Breast epithelium (tissue), 4 donors: ENCODE results near the gene AUNIP. TPM values are rescaled to one million over a fixed set of nuclear protein-coding genes. Genes with fewer than 3 reads are reported as not detected.
A peak's percentile ranks its signal among the peaks of the same experiment; 100 is the strongest.

ENCODE experiments used
- DNase-seq, 2 donors: peaks; one replicate each; pipeline ENCODE4 v3.0.0-alpha.2; 2019; ENCODE audit warnings: low spot score in 2 of 2
- H3K27ac ChIP-seq, 2 donors: fragments of 200-600 bp; sonication (generic) in 1 of 2; one replicate each; pipeline ENCODE4 v1.5.1; 2016 to 2019; ENCODE audit warnings: mild to moderate bottlenecking in 1 of 2
- H3K27me3 ChIP-seq, 2 donors: fragments of 200-600 bp; sonication (generic) in 1 of 2; one replicate each; pipeline versions ENCODE4 v1.5.1 to v1.6.0; 2017 to 2019; ENCODE audit warnings: control low read depth in 1 of 2, mild to moderate bottlenecking in 1 of 2
- H3K36me3 ChIP-seq: fragments of 200-600 bp; one replicate; pipeline ENCODE4 v1.5.1; 2019
- H3K4me1 ChIP-seq, 2 donors: fragments of 200-600 bp; sonication (generic); one replicate each; pipeline ENCODE4 v1.5.1; 2016 to 2019; ENCODE audit warnings: control low read depth in 1 of 2
- H3K4me3 ChIP-seq, 3 donors: fragments of 200-600 bp; sonication (generic); 1 replicate in 2 of 3; 2 replicates in 1 of 3; pipeline ENCODE4 v1.5.1; 2016 to 2019; ENCODE audit warnings: mild to moderate bottlenecking in 3 of 3, moderate library complexity in 2 of 3
- H3K9me3 ChIP-seq, 2 donors: fragments of 200-600 bp; sonication (generic) in 1 of 2; one replicate each; pipeline ENCODE4 v1.5.1; 2016 to 2019; ENCODE audit warnings: control low read depth in 1 of 2
- POLR2A ChIP-seq: fragments of 450-650 bp; IDR thresholded peaks from one replicate; pipeline ENCODE4 v1.6.1; 2016; ENCODE audit warnings: antibody characterized with exemption, mild to moderate bottlenecking, moderate library complexity
- POLR2AphosphoS5 ChIP-seq, 3 donors: sonication (generic); formaldehyde crosslinking; IDR thresholded peaks; one replicate each; pipeline ENCODE4 v1.6.1; 2017; ENCODE audit warnings: antibody characterized with exemption in 3 of 3
- intact Hi-C: fragments of 100-400 bp; cut with DNase I; formaldehyde crosslinking; loops from one replicate; pipeline ENCODE4 v1.15.1; 2023; ENCODE audit warnings: low total_unique reads
- total RNA-seq, 3 donors: library from RNA; depleted of rRNA; stranded (reverse); fragments of >200 nt; gene quantifications; one replicate each; pipeline ENCODE4 v1.1.0, GENCODE V29; 2016
- TF ChIP-seq, protein P1 (sequence below), 3 donors: fragments of 450-650 bp; IDR thresholded peaks; one replicate each; pipeline ENCODE4 v1.5.1; 2016 to 2017; ENCODE audit warnings: antibody characterized with exemption in 3 of 3, mild to moderate bottlenecking in 3 of 3, moderate library complexity in 3 of 3

Gene AUNIP
- total RNA-seq, 3 donors from 2014 or later = 0.33 to 0.88 TPM; not detected in 1

DNA sequence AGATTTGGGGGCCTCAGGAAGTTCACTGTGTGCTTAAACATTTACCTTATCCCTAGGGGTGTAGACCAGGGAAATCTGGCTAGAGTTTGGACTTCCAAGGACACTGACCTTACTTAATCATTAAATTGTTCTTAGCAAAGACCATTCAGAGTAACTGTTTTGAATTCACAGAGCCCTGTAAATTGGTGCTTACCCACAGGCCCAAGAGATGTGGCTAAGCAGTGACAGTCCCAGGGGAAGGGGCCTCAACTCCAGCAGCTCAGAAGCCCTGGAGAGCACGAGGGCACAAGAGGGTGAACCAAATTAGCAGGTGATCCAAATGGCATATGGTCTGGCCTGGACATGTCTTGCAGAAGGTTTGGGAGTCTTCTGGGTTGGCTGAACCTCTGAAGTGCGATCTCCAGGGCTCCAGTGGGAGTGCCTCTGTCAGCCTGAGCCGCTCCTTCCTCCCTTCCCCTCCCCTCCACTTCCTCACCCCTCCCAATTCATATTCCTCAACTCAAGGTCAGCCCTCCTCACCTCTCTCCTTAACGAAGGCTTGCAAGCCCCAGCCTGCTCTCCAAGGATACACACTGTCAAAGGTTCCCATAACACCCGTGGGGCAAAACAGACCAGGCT, 11.9 kb upstream of the AUNIP start:
- no peak overlapping the region for H3K4me3 ChIP-seq
- H3K27me3 ChIP-seq = no peaks in the 10 kb centered on the region
- intact Hi-C loops = no loop called here
- no peaks in the 10 kb centered on the region for H3K9me3 ChIP-seq
- TF ChIP-seq, protein P1, sequence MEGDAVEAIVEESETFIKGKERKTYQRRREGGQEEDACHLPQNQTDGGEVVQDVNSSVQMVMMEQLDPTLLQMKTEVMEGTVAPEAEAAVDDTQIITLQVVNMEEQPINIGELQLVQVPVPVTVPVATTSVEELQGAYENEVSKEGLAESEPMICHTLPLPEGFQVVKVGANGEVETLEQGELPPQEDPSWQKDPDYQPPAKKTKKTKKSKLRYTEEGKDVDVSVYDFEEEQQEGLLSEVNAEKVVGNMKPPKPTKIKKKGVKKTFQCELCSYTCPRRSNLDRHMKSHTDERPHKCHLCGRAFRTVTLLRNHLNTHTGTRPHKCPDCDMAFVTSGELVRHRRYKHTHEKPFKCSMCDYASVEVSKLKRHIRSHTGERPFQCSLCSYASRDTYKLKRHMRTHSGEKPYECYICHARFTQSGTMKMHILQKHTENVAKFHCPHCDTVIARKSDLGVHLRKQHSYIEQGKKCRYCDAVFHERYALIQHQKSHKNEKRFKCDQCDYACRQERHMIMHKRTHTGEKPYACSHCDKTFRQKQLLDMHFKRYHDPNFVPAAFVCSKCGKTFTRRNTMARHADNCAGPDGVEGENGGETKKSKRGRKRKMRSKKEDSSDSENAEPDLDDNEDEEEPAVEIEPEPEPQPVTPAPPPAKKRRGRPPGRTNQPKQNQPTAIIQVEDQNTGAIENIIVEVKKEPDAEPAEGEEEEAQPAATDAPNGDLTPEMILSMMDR (IDR thresholded peaks at IDR 0.05) = no peak
- TF ChIP-seq POLR2AphosphoS5 (IDR thresholded peaks at IDR 0.05) (no peak), POLR2A (no peak)
- no peak for DNase-seq
- peak overlapping the region; percentile 37 to 54 for H3K27ac ChIP-seq
- no peaks in the 10 kb centered on the region for H3K36me3 ChIP-seq
- peaks cover 2 to 13% of the 10 kb centered on the region in 2 donors for H3K4me1 ChIP-seq

DNA sequence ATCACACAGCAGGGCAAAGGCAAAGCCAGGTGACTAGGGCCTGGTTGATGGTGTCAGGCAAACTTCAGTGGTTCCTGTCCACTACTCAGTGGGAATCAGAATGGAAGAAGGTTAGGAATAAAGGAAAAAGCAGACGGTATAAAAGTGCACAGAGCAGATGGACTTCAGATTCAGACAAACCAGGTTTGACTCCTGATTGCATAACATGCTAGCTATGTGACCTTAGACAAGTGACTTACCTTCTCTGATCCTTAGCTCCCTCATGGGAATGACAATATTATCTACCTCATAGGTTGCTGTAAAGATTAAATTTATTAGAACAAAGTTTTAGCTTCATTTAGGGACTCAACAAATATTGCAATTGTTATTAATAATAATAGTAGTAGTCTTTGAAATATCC, 11.4 kb upstream of the AUNIP start:
- no peak overlapping the region for H3K4me3 ChIP-seq
- no peak for TF ChIP-seq POLR2AphosphoS5 (IDR thresholded peaks at IDR 0.05)
- TF ChIP-seq, protein P1 (IDR thresholded peaks at IDR 0.05) = no peak
- no peak for TF ChIP-seq POLR2A
- H3K4me1 ChIP-seq = peaks cover 0 to 13% of the 10 kb centered on the region in 2 donors
- H3K9me3 ChIP-seq = no peaks in the 10 kb centered on the region
- no peaks in the 10 kb centered on the region for H3K36me3 ChIP-seq
- intact Hi-C loops = no loop called here
- H3K27ac ChIP-seq = no peak overlapping the region
- no peak for DNase-seq
- H3K27me3 ChIP-seq = no peaks in the 10 kb centered on the region

DNA sequence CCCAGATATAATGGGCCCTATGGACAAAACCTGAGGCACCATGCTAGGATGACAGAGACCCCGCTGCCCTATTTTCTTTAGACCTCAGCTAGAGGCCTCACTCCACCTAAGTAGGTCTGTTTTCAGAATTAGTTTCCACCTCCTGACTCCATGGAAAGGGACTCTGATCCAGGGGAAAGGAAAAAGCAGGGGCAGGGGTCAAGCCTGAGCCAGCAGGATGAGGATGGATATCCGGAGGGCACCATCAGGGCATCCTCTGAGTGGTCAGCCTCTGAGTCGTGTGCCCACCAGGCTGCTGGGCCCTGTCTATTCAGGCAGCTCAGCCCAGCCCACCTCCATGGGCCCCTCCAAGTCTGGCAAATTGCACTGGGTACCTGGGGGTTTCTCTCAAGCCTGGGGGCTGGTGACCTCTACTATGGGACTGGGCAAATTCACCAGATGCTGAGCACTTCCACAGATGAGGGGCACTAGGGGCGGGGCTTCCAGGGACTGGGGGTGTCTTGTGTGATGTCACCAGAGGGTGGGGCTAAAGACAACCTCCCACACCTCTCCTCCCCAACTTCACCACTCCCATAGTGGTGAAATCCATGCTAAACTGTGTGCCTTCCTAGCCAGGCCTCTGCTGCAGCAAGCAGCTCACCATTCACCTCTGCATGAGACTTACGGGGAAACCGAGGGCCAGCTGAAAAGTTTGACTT, 10.8 kb upstream of the AUNIP start:
- Histone ChIP-seq H3K9me3 (no peaks in the 10 kb centered on the region), H3K4me1 (peaks cover 0 to 13% of the 10 kb centered on the region in 2 donors), H3K4me3 (no peak overlapping the region), H3K36me3 (no peaks in the 10 kb centered on the region), H3K27ac (no peak overlapping the region), H3K27me3 (no peaks in the 10 kb centered on the region)
- intact Hi-C loops = no loop called here
- peak in 1 of 2 donors; percentile 35 for DNase-seq
- TF ChIP-seq, protein P1 (IDR thresholded peaks at IDR 0.05) = no peak
- no peak for TF ChIP-seq POLR2AphosphoS5 (IDR thresholded peaks at IDR 0.05)

DNA sequence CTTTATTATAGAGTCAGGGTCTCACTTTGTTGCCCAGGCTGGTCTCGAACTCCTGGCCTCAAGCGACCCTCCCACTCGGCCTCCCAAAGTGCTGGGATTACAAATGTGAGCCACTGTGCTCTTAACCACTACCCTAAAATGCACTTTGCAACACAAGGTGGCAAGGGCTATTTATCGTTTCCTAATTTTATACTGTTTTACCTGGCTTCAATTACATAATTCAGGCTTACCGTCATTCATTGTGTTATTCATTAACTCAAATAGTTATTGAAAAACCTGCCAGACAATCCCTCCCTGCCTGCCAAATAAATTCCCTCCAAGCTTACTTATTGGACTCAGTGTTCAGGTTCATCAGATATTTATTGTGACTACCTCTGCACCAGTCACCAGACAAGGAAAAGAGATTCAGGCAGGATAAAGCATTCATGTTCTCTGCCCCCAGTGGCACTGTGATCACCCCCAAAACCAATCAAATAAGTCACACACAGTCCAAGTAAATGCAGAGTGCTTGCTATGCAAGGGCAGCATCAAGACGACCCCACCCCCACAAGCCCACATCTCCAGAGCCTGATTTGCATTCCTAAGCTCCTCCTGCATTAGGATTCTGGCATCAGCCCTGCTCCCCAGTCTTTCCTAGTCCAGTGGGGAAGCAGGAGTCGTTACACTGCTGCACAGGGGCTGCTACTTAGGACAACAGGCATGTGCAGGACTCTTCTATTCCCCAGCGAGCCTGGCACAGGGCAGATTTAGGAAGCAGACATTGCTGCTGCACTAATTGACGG, 8.1 kb upstream of the AUNIP start:
- intact Hi-C loops = no loop called here
- no peaks in the 10 kb centered on the region for H3K27me3 ChIP-seq
- H3K36me3 ChIP-seq = no peaks in the 10 kb centered on the region
- H3K27ac ChIP-seq = peak overlapping the region; percentile 43 to 53
- TF ChIP-seq, protein P1 (IDR thresholded peaks at IDR 0.05) = no peak
- TF ChIP-seq POLR2AphosphoS5 (IDR thresholded peaks at IDR 0.05) = no peak
- no peak for TF ChIP-seq POLR2A
- no peaks in the 10 kb centered on the region for H3K9me3 ChIP-seq
- peak in 1 of 2 donors; percentile 36 for DNase-seq
- peaks cover 0 to 13% of the 10 kb centered on the region in 2 donors for H3K4me1 ChIP-seq
- H3K4me3 ChIP-seq = no peak overlapping the region
